Upper lobe of left lung (tissue), 6 donors: Measurements from ENCODE around the gene WASF2. TPM values are rescaled to one million over a fixed set of nuclear protein-coding genes. Genes with fewer than 3 reads are reported as not detected.

Experiments
- ATAC-seq, 2 donors: fragments of 200-7000 bp; cut with Tn5 transposase; one replicate each; pipeline ENCODE4 v1.9.1; 2022; ENCODE audit warnings: mild to moderate bottlenecking in 2 of 2, moderate library complexity in 2 of 2; ENCODE audit not compliant: low FRiP score in 2 of 2
- DNase-seq, 2 donors: peaks; one replicate each; pipeline ENCODE4 v3.0.0-alpha.2; 2019 to 2020
- H3K27ac ChIP-seq, 4 donors: fragments of 200-600 bp; sonication (generic); one replicate each; pipeline ENCODE4 v1.5.1; 2016 to 2019
- H3K27me3 ChIP-seq, 4 donors: fragments of 200-600 bp; sonication (generic); one replicate each; pipeline ENCODE4 v1.5.1; 2017 to 2019
- H3K36me3 ChIP-seq, 4 donors: fragments of 200-600 bp; sonication (generic); one replicate each; pipeline ENCODE4 v1.5.1; 2016 to 2019
- H3K4me1 ChIP-seq, 4 donors: fragments of 200-600 bp; sonication (generic); one replicate each; pipeline ENCODE4 v1.5.1; 2018 to 2019
- H3K4me3 ChIP-seq, 4 donors: fragments of 200-600 bp; sonication (generic); one replicate each; pipeline ENCODE4 v1.5.1; 2017 to 2019; ENCODE audit warnings: mild to moderate bottlenecking in 2 of 4, moderate library complexity in 1 of 4
- H3K9me3 ChIP-seq, 4 donors: fragments of 200-600 bp; sonication (generic); one replicate each; pipeline ENCODE4 v1.5.1; 2018 to 2019
- CTCF ChIP-seq, 6 experiments: fragments of 450-650 bp in 4 of 6; fragments of 200-600 bp in 2 of 6; sonication (generic) in 2 of 6; IDR thresholded peaks; one replicate each; pipeline ENCODE4 v1.5.1; 2016 to 2019; ENCODE audit warnings: antibody characterized with exemption in 6 of 6
- EP300 ChIP-seq, 4 donors: sonication (generic); formaldehyde crosslinking; IDR thresholded peaks; one replicate each; pipeline ENCODE4 v1.5.1; 2017; ENCODE audit warnings: antibody characterized with exemption in 4 of 4, control low read depth in 2 of 4
- POLR2A ChIP-seq, 4 donors: fragments of 450-650 bp; IDR thresholded peaks; one replicate each; pipeline ENCODE4 v1.5.1; 2016 to 2017; ENCODE audit warnings: antibody characterized with exemption in 4 of 4, mild to moderate bottlenecking in 2 of 4
- POLR2AphosphoS5 ChIP-seq, 2 donors: sonication (generic); formaldehyde crosslinking; IDR thresholded peaks; one replicate each; pipeline ENCODE4 v1.5.1; 2017; ENCODE audit warnings: antibody characterized with exemption in 2 of 2
- WGBS, 2 donors: methylation state at CpG; one replicate each; pipeline ENCODE4 v1.1.5; 2017 to 2018; 5-methylcytosine and 5-hydroxymethylcytosine counted together
- total RNA-seq, 6 donors: library from RNA; depleted of rRNA in 4 of 6; stranded (reverse); fragments of >200 nt in 4 of 6; gene quantifications; one replicate each; pipeline versions ENCODE4 v1.1.0 to v1.2.1, GENCODE V29; 2016 to 2021
- donor health status: DM: no; HTN: no; CAD: no; lungs with moderate emphysema.
- donor health status: DM: no; HTN: yes; CAD: no; lungs with severe emphysema.

The WASF2 gene
- total RNA-seq, 6 donors from 2014 or later: 53.4 to 158 (median 62.2) TPM

GRCh38 chr1:27394925-27395324 is 95.0 kb downstream of the WASF2 start:
- H3K27ac ChIP-seq: no peak overlapping the region

GRCh38 chr1:27394282-27394658 is 95.7 kb downstream of the WASF2 start:
- Histone ChIP-seq H3K4me3 (no peak overlapping the region), H3K36me3 (no peaks in the 10 kb centered on the region), H3K9me3 (no peaks in the 10 kb centered on the region), H3K27ac (no peak overlapping the region), H3K4me1 (peaks cover 25 to 43% (median 32%) of the 10 kb centered on the region in 4 donors), H3K27me3 (no peaks in the 10 kb centered on the region)
- DNase-seq: peak in 1 of 2 donors; percentile 65
- TF ChIP-seq CTCF (IDR thresholded peaks at IDR 0.05) (no peak), POLR2A (IDR thresholded peaks at IDR 0.05) (no peak), EP300 (IDR thresholded peaks at IDR 0.05) (no peak), POLR2AphosphoS5 (IDR thresholded peaks at IDR 0.05) (no peak)
- WGBS, 2 donors: 95 to 100% methylated on average over 9 of the region's 9 CpGs
- ATAC-seq: no peak

More at GRCh38 chr1:27394925-27395324, 95.0 kb downstream of the WASF2 start:
- TF ChIP-seq EP300 (IDR thresholded peaks at IDR 0.05) (no peak), CTCF (IDR thresholded peaks at IDR 0.05) (no peak), POLR2AphosphoS5 (IDR thresholded peaks at IDR 0.05) (no peak), POLR2A (IDR thresholded peaks at IDR 0.05) (no peak)
- H3K9me3 ChIP-seq: no peaks in the 10 kb centered on the region
- no peak for DNase-seq
- ATAC-seq: no peak
- H3K4me1 ChIP-seq: peaks cover 25 to 43% (median 35%) of the 10 kb centered on the region in 4 donors
- H3K36me3 ChIP-seq: no peaks in the 10 kb centered on the region
- no peaks in the 10 kb centered on the region for H3K27me3 ChIP-seq
- no peak overlapping the region for H3K4me3 ChIP-seq
- 64 to 90% methylated on average over 1 of the region's 1 CpG for WGBS, 2 donors

- no peaks in the 10 kb centered on the region for H3K27me3 ChIP-seq
- 92 to 94% methylated on average over 8 to 18 of the region's 18 CpGs for WGBS, 2 donors
- no peak overlapping the region for H3K4me3 ChIP-seq
- no peak for ATAC-seq
- DNase-seq: peak in 1 of 2 donors; percentile 62
- TF ChIP-seq CTCF (IDR thresholded peaks at IDR 0.05) (no peak), EP300 (IDR thresholded peaks at IDR 0.05) (no peak)
- no peaks in the 10 kb centered on the region for H3K36me3 ChIP-seq
- H3K4me1 ChIP-seq: peaks cover 25 to 44% (median 32%) of the 10 kb centered on the region in 4 donors
- no peak overlapping the region for H3K27ac ChIP-seq
- H3K9me3 ChIP-seq: no peaks in the 10 kb centered on the region
Observed at GRCh38 chr1:27393641-27394281, 96.2 kb downstream of the WASF2 start.

GRCh38 chr1:27392778-27393635 is 97.0 kb downstream of the WASF2 start:
- TF ChIP-seq CTCF (IDR thresholded peaks at IDR 0.05): peak in 3 of 6 experiments; percentile 0 to 21 (median 7)
- TF ChIP-seq POLR2AphosphoS5 (IDR thresholded peaks at IDR 0.05): no peak
- H3K9me3 ChIP-seq: no peaks in the 10 kb centered on the region
- no peaks in the 10 kb centered on the region for H3K27me3 ChIP-seq
- no peaks in the 10 kb centered on the region for H3K36me3 ChIP-seq
- peak overlapping the region in 3 of 4 donors; percentile 1 to 81 (median 38) for H3K27ac ChIP-seq
- peaks cover 29 to 52% (median 34%) of the 10 kb centered on the region in 4 donors for H3K4me1 ChIP-seq
- ATAC-seq: no peak
- no peak for DNase-seq
- 40 to 77% methylated on average over 12 to 30 of the region's 30 CpGs for WGBS, 2 donors
- H3K4me3 ChIP-seq: peak overlapping the region; percentile 27 to 56 (median 48)
